Heart left ventricle (tissue), 16 donors: ENCODE results near the gene NME3. TPM values are rescaled to one million over a fixed set of nuclear protein-coding genes. Genes with fewer than 3 reads are reported as not detected.
A peak's percentile ranks its signal among the peaks of the same experiment; 100 is the strongest.

ENCODE experiments used
- ATAC-seq, 4 donors: fragments of 200-7000 bp; cut with Tn5 transposase; one replicate each; pipeline ENCODE4 v1.9.1; 2020 to 2022; ENCODE audit warnings: moderate library complexity in 4 of 4, mild to moderate bottlenecking in 3 of 4, moderate number of reproducible peaks in 1 of 4
- DNase-seq, 5 donors: peaks; one replicate each; pipeline ENCODE4 v3.0.0-alpha.2; 2020
- H3K27ac ChIP-seq, 12 donors: fragments of 200-600 bp; sonication (generic) in 4 of 12; one replicate each; pipeline versions ENCODE4 v1.5.0 to v1.8.0; 2016 to 2022; ENCODE audit warnings: mild to moderate bottlenecking in 2 of 12
- H3K27me3 ChIP-seq, 9 donors: fragments of 200-600 bp; sonication (generic) in 2 of 9; one replicate each; pipeline versions ENCODE4 v1.5.1 to v1.8.0; 2016 to 2022; ENCODE audit warnings: mild to moderate bottlenecking in 3 of 9
- H3K36me3 ChIP-seq, 9 donors: fragments of 200-600 bp; sonication (generic) in 2 of 9; one replicate each; pipeline versions ENCODE4 v1.5.0 to v1.8.0; 2018 to 2022; ENCODE audit warnings: mild to moderate bottlenecking in 2 of 9
- H3K4me1 ChIP-seq, 12 donors: fragments of 200-600 bp; sonication (generic) in 4 of 12; one replicate each; pipeline versions ENCODE4 v1.5.0 to v1.8.0; 2016 to 2022; ENCODE audit warnings: mild to moderate bottlenecking in 3 of 12
- H3K4me3 ChIP-seq, 12 donors: fragments of 200-600 bp; sonication (generic) in 4 of 12; one replicate each; pipeline versions ENCODE4 v1.5.0 to v1.8.0; 2017 to 2022; ENCODE audit warnings: mild to moderate bottlenecking in 9 of 12, moderate library complexity in 4 of 12
- H3K9me3 ChIP-seq, 12 donors: fragments of 200-600 bp; sonication (generic) in 4 of 12; one replicate each; pipeline versions ENCODE4 v1.5.0 to v1.8.0; 2016 to 2022; ENCODE audit warnings: mild to moderate bottlenecking in 1 of 12
- POLR2A ChIP-seq, 2 donors: fragments of 450-650 bp; IDR thresholded peaks; one replicate each; pipeline ENCODE4 v1.6.1; 2017; ENCODE audit warnings: antibody characterized with exemption in 2 of 2, mild to moderate bottlenecking in 2 of 2, moderate library complexity in 2 of 2
- WGBS, 4 donors: extraction: QIAGEN DNeasy Blood & Tissue Kit in 2 of 4; methylation state at CpG; one replicate each; pipeline versions ENCODE4 v1.1.5 to v1.1.7; 2013 to 2018; 5-methylcytosine and 5-hydroxymethylcytosine counted together
- intact Hi-C, 10 donors: fragments of 100-400 bp; cut with DNase I; formaldehyde crosslinking; loops; one replicate each; pipeline versions ENCODE4 v1.11.1 to v1.14.2; 2022
- polyA plus RNA-seq, 2 donors: library from polyadenylated mRNA; stranded (reverse); fragments of 200-250 nt; gene quantifications; one replicate each; pipeline ENCODE4 v1.2.3, GENCODE V29; 2013
- total RNA-seq, 9 donors: library from RNA; depleted of rRNA in 2 of 9; stranded (reverse); fragments of >200 nt in 2 of 9; fragmentation: NEBNext Ultra II Directional in 3 of 9; extraction: Animal tissue kit (Norgen Biotek cat#: 25700) in 3 of 9; gene quantifications; one replicate each; pipeline versions ENCODE4 v1.1.0 to v1.2.4, GENCODE V29; 2016 to 2023
- TF ChIP-seq, protein P1 (sequence below), 12 donors: fragments of 200-600 bp; sonication (generic) in 4 of 12; IDR thresholded peaks; one replicate each; pipeline versions ENCODE4 v1.5.0 to v1.8.0; 2018 to 2022; ENCODE audit warnings: antibody characterized with exemption in 12 of 12, mild to moderate bottlenecking in 5 of 12
- donor health status: ischemic (EF 13 %, LVEDD 7.1; RV severe dilation, severe dysfunction).
- donor health status: healthy with polysubstance abuse.
- donor health status: DM: no; HTN: yes; CAD: no.
- donor health status: DM: no; HTN: no; CAD: no.
- donor health status: ischemic (EF 25% LVEDD 6.9; RV normal size, moderate dysfunction).
- donor health status: ischemic (EF 25% LVEDD 5.7; RV mildly dilated, moderate dysfunction).
- donor health status: healthy.
- donor health status: DM: yes; HTN: yes; CAD: no.
- donor health status: ischemic (EF 35%, LVEDD 5.7; RV mildly dilated, moderate dysfunction).
- donor health status: nonischemic (EF 11% LVEDD 7.7; RV severe dilation, severe dysfunction).
- donor health status: DM: yes; HTN: yes; CAD: no.
- donor health status: PGD.
- donor health status: ischemic (EF 29% LVEDD 5.4; RV normal size, mild dysfunction).
- donor health status: nonischemic (EF 23%, LVEDD 6.1; RV moderate dilation, normal function).

The NME3 gene
- total and polyA plus RNA-seq, 11 donors, result 24.4 to 86.4 (median 31.3) TPM

DNA sequence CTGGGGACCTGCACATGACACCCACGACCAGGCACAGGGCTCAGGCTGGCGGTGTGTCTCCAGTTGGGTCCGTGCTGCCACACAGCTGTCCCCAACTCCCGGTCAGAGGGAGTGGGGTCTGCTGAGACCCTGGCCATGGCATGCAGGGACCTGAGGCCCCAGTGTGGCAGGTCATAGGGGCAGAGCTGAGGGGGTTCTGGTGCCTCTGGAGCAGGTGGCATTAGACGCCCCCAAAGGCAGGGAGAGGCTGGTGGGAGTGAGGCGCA, 15.6 kb upstream of the NME3 start:
- Histone ChIP-seq H3K27ac (no peak overlapping the region), H3K9me3 (no peaks in the 10 kb centered on the region), H3K27me3 (no peaks in the 10 kb centered on the region), H3K4me1 (peaks cover 0 to 31% (median 12%) of the 10 kb centered on the region in 12 donors), H3K4me3 (no peak overlapping the region), H3K36me3 (peaks cover 0 to 55% (median 32%) of the 10 kb centered on the region in 9 donors)
- TF ChIP-seq, protein P1, sequence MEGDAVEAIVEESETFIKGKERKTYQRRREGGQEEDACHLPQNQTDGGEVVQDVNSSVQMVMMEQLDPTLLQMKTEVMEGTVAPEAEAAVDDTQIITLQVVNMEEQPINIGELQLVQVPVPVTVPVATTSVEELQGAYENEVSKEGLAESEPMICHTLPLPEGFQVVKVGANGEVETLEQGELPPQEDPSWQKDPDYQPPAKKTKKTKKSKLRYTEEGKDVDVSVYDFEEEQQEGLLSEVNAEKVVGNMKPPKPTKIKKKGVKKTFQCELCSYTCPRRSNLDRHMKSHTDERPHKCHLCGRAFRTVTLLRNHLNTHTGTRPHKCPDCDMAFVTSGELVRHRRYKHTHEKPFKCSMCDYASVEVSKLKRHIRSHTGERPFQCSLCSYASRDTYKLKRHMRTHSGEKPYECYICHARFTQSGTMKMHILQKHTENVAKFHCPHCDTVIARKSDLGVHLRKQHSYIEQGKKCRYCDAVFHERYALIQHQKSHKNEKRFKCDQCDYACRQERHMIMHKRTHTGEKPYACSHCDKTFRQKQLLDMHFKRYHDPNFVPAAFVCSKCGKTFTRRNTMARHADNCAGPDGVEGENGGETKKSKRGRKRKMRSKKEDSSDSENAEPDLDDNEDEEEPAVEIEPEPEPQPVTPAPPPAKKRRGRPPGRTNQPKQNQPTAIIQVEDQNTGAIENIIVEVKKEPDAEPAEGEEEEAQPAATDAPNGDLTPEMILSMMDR (IDR thresholded peaks at IDR 0.05), result no peak
- TF ChIP-seq POLR2A (IDR thresholded peaks at IDR 0.05), result no peak
- WGBS, 4 donors, result 85 to 92% (median 90%) methylated on average over 5 to 6 of the region's 6 CpGs
- intact Hi-C loops, result no loop called here
- ATAC-seq (no peak), DNase-seq (no peak)

DNA sequence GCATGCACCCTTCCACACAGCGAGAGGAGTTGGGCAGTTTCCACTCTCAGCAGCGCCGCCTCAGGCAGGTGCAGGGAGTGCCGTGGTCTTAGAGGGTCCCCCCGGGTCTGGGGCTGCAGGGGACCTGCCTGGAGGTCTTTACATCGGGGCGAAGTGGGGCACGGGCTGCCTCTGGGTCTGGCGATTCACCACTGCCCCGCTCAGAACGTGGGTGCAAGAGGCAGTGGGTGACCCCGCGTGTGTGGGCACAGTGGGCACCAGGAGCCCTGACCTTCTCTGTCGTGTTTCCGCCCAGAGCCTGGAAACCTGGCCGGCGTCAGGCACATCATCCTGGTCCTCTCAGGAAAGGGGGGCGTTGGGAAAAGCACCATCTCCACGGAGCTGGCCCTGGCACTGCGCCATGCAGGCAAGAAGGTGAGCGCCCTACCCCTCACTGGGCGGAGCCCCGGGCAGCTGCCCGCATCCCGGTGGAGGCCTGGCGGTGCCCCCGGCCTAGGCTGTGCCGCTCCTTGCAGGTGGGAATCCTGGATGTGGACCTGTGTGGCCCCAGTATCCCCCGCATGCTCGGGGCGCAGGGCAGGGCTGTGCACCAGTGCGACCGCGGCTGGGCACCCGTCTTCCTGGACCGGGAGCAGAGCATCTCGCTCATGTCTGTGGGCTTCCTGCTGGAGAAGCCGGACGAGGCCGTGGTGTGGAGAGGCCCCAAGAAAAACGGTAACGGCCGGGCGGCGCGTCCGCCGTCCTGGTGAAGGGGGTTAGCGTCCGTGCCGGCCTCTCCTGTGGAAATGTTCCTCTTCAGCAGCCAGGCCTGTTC, 15.1 kb upstream of the NME3 start:
- H3K4me3 ChIP-seq, result no peak overlapping the region
- H3K36me3 ChIP-seq, result peaks cover 0 to 52% (median 32%) of the 10 kb centered on the region in 9 donors
- peaks cover under 1 to 36% (median 14%) of the 10 kb centered on the region in 12 donors for H3K4me1 ChIP-seq
- WGBS, 4 donors, result 86 to 92% (median 90%) methylated on average over 31 to 51 of the region's 51 CpGs
- ATAC-seq (no peak), DNase-seq (peak; percentile 7 to 67 (median 21))
- no peak for TF ChIP-seq POLR2A (IDR thresholded peaks at IDR 0.05)
- TF ChIP-seq, protein P1 (IDR thresholded peaks at IDR 0.05), result no peak
- H3K27ac ChIP-seq, result no peak overlapping the region
- H3K9me3 ChIP-seq, result no peaks in the 10 kb centered on the region
- intact Hi-C loops, result no loop called here
- H3K27me3 ChIP-seq, result no peaks in the 10 kb centered on the region

DNA sequence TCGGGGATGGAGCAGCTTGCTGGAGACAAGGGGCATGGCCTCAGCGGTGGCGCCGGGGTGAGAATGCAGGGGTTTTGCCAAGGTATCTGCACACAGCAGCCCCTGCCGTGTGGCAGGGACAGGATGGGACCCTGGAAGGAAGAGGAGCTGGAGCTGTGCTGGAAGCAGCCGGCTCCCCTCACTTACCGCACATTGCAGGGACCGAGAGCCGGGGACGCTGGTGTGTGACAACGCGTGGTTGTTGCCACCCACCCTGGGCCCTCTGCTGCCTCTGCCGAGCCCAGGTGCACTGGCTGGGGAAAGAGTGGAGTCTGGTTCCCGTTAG, 14.5 kb upstream of the NME3 start:
- no peak overlapping the region for H3K27ac ChIP-seq
- peaks cover 2 to 43% (median 20%) of the 10 kb centered on the region in 12 donors for H3K4me1 ChIP-seq
- 87 to 91% (median 87%) methylated on average over 13 to 14 of the region's 14 CpGs for WGBS, 4 donors
- ATAC-seq, result no peak
- TF ChIP-seq POLR2A (IDR thresholded peaks at IDR 0.05), result no peak
- TF ChIP-seq, protein P1 (IDR thresholded peaks at IDR 0.05), result no peak
- no peaks in the 10 kb centered on the region for H3K27me3 ChIP-seq
- H3K36me3 ChIP-seq, result peaks cover 0 to 50% (median 35%) of the 10 kb centered on the region in 9 donors
- no peak overlapping the region for H3K4me3 ChIP-seq
- intact Hi-C loops, result no loop called here
- DNase-seq, result peak in 1 of 5 donors; percentile 24
- no peaks in the 10 kb centered on the region for H3K9me3 ChIP-seq

DNA sequence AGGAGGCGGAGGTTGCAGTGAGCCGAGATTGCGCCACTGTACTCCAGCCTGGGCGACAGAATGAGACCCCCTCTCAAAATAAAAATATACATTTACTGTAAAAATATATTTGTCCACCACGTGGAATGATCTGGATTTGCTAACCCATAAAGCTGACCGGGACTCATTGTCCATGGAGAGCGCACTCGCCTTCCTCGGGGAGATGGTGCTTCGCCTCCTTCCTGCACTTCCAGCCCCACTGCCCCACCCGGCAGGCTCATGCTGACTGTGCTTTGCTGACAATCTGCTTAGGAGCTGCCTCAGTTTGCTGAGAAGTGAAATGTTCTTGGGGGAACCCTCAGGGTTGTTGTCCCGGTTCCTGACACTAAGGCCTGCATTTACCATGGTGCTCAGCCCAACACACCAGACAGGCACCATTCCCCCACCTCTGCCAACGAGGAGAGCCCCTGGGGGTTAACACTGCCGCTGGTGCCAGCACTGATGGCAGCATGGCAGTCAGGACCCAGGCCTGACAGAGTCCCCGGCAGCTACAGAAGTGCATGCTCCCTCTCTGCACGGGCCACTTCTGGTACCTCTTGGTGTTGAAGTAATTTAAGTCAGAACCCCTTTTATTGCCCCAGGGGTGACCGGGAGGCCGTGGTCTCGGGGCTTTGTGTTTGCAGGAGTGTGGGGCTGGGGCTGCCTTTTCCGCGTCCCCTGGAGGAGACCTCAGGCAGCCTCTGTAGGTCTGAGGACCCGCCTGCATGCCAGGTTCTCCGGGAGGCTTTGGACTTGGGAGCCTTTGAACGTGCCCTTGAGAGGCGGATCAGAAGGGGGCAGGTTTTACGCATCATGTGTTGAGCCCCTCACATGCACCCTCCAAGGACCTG, 13.9 kb upstream of the NME3 start:
- Histone ChIP-seq H3K27me3 (no peaks in the 10 kb centered on the region), H3K36me3 (peaks cover 0 to 52% (median 36%) of the 10 kb centered on the region in 9 donors), H3K27ac (no peak overlapping the region), H3K4me3 (no peak overlapping the region), H3K4me1 (peaks cover 2 to 49% (median 25%) of the 10 kb centered on the region in 12 donors), H3K9me3 (no peaks in the 10 kb centered on the region)
- DNase-seq, result peak; percentile 7 to 48 (median 24)
- no peak for ATAC-seq
- intact Hi-C loops, result loop anchor here in 1 of 10 donors (5.0 kb wide), 2 partner anchors 157 to 473 kb away; partner anchors contain the start of gene MSRB1
- no peak for TF ChIP-seq POLR2A (IDR thresholded peaks at IDR 0.05)
- TF ChIP-seq, protein P1 (IDR thresholded peaks at IDR 0.05), result no peak
- 89 to 92% (median 90%) methylated on average over 17 to 26 of the region's 26 CpGs for WGBS, 4 donors
